GM19035 (cell line): ENCODE results near the gene AFG3L2.

Experiments
- ATAC-seq: cut with Tn5 transposase; IDR thresholded peaks from one replicate; pipeline ENCODE4 v1.9.1; 2021; ENCODE audit not compliant: unreplicated experiment

The AFG3L2 gene

DNA sequence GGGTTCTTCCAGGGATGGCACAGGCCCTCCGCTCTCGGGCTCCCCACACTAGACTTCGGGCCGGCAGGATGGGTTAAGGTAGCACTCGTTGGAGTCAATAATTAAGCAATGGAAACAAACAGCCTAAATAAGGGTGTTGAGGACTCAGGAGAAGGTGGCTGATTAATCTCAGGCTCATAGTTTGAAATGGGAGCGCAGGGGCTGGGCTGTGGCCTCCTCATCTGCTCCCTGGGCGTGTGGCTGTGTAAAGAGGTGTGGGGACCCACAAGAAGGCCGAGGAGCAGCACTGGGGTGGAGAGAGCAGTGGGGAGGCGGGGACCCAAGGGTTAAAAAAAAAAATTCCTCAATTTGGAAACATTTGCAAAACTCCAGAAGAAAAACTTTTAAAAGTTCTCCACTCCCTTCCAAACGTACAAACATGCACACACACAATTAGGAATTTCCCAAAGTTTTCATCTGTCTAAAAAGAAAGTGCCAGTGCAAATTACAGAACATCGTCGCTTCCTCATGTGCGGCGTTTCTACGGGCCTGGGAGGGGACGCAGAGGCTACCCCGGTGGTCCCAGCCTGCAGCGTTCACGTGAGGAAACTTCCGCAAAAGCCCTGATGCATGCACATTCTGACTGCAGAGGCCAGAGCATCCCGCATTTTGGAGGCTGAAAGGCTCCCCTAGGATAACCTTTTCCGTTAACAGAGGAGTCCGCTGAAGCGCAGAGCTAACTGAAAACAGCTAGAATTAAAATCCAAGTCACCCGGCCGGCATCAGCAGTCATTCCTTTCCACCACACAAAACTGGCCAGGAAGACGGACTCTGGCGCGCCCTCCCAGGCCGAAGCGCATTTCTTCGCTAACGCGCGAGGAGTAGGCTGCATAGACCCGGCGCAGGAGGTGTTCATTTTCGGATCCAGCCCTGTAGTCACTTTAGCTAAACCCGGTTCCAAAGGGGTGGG is 70.0 kb downstream of the AFG3L2 start:
- ATAC-seq: no peak

GRCh38 chr18:12305930-12306629 is 70.9 kb downstream of the AFG3L2 start:
- no peak for ATAC-seq

DNA sequence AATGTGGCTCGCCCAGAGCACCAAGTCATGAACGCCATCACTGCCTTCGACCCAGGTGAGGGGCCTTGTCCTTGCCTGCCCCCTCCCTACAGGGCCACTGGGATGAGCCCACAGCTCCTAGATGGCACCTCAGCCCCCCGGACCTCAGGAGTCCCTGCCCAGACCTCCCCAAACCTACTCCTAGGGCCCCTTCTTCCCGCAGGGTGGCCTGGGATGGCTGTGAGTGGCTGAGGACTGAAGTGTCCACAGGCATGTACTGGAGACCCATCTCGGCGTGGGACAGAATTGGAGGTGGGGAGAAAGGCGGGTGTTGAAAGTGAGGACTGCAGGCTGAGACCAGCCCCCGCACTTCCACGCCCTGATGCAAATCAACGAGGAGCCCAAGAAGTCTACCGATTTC is 71.8 kb downstream of the AFG3L2 start:
- no peak for ATAC-seq

DNA sequence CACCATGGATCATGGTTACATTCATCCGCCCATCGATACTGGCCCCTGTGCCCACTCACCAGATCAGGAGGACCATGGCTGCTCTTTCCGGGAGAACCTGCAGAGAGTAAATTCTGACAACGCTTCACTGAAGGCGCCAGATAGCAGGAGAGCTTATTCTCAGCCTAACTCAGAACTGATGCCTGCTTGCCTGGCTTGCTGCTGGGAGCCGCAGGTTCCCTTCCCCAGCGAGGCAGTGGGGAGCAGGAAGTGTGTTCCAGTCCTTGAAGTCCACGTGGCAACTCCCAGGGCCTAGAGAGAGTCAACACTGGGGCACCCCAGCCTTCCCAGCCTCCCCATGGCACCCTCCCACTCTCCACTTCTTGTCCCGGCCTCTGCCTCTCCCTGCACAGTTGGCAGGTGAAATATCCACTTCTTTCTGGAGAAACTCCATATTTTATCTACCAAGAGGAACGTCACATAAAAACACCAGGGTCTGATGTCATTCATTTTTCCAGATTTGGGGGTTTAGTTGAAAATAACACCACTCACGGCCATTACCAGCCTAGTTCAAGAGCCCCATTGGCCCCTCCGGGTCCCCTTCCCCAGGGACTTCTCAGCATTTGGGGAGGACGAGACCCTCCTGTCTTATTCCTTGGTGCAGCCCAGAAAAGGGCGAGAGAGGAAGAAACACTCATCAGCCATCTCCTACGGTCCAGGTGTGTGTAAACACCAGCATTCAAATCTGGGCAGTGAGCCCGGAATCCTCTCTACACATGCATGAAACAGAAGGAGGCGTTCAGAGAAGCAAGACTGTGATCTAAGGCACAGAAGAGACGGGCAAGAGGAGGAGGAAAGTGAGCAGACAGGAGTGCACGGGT is 72.4 kb downstream of the AFG3L2 start:
- no peak for ATAC-seq

DNA sequence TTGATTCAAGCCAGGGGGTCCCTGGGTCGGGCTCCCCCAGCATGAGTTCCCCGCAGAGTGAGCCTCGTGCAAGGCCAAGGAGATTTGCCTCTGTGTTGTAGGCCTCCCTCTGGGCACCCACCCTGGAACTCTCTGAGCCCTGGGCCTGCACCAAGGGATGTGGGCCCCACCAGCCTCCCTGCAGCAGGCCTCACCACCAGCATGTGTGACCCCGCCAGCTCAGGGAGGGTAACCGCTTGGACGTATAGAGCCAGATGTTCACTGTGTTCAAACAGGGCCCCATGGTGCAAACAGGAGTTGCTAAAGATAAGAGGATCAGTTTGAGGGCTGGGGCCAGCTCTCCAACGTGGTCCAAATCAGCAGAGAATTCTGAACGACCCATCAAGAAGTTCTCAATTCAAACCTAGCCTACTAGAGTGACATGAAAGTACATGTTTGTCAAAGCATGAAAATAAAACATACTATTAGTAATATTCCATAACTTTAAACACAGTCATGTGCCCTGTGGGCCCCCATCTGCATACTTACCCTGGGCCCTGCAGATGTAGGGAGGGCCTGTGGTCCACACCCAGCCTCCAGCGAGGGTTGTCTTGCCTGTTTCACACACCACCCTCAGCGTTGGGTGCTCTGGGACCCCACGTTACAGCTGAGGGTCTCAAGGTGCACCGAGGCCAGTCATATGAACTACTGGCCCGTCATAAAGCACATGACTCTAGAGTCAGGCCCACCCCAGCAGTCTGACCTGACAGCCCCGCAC is 74.5 kb downstream of the AFG3L2 start:
- ATAC-seq: no peak

DNA sequence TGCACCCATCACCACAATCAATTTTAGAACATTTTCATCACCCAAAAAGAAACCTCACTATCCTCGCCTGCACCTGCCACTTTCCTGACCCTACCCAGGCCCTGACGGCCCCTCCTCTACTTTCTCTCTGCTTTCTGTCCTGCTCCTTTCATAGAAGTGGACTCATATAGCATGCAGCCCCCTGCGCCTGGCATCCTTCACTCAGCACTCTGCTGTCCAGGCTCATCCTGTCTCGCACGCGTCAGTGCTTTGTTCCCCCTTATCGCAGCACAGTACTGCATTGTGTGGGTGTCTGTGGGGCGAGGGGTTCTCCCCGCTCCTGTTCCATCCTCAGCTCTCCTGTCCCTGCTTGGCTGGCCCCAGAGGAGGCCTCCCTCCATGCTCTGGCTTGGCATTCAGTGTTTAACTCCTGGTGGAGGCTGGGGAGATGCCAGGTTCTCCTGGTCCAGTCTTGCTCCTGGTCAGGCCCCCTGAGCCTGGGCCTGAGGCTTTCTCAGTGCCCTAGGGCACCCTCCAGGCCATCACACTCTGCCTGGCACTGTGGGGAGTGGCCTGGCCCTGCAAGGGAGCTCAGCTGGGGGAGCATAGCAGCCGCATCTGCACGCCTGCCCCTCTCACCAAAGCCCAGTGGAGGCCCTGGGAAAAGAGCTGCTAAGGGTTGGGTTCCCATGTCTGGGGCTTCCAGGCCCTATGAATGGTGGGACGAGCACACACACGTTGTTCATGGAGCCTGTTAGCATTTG is 75.6 kb downstream of the AFG3L2 start:
- no peak for ATAC-seq

DNA sequence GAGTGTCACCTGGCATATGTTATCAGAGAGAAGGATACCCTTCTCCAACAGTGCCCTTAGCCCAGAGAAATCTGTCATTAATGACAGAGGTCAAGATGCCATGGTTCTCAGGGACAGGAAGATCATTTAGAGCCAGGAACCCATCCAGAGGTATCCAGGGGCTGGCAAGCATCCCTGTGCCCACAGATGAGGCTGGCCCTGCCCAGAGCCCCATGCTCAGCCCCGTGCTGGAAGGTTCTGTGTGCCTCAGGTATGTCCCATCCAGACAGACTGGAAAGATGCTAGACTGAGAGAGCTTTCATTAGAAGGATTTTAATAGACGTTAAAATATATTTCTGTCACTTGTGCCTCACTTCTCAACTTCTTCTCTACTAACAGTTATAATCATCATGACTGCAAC is 77.2 kb downstream of the AFG3L2 start:
- no peak for ATAC-seq

DNA sequence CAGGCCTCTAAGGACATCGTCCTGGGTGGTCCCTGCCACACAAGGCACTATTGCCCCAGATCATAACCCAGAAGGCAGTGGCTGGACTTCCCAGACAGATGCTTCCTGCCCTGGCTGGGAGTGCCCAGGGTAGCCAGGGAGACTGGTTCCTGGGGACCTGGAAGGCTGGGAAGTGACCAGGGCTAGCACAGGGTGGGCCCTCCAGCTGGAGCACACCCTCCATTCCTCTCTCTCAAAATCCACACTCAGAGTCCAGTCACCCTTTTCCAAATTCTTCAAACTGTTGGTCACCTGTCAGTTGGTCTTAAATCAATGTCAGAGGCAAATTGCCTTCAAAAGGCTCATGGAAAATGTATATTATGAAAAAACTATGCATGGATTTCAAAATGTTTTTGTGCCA is 80.6 kb downstream of the AFG3L2 start:
- no peak for ATAC-seq

DNA sequence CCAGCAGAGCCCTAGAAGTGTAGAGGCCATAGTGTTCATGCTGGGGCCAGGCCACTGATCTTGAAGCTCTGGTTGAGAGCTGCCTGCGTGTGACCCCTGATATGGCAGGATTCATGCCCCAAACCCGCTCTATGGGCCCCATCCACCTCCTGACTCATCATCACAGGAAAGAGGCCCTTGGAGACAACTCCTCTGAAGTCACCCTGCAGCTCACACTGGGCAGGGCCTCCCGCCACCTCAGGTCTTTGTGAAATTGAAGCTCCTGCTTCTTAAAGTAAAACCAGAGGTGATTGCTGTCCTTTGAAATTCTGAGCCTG is 81.0 kb downstream of the AFG3L2 start:
- no peak for ATAC-seq

- ATAC-seq: no peak
These were observed 81.5 kb downstream of the AFG3L2 start for GRCh38 chr18:12295389-12296086.

GRCh38 chr18:12293831-12294230 is 83.2 kb downstream of the AFG3L2 start:
- no peak for ATAC-seq

- ATAC-seq: no peak
These were observed 85.3 kb downstream of the AFG3L2 start for GRCh38 chr18:12291690-12292089.

DNA sequence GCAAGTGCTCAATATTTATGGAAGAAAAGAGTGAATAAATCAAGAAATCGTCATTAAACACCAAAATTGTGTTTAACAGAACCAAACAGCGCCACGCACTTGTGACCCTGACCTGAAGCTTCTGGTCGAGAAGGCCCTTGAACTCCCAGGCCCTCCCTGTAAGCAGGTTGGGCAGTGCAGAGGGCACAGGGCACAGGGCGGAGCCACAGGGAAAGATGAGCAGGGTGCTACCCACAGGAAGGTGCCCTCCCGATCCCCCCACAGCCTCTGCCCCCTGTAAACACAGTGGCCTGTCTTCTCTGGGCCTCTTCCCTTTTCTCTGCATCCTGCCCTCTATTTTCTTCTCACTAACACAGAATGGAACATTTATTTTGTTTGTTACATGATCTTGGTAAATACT is 85.9 kb downstream of the AFG3L2 start:
- ATAC-seq: no peak

- no peak for ATAC-seq
These were observed 86.9 kb downstream of the AFG3L2 start for GRCh38 chr18:12290086-12290485.

DNA sequence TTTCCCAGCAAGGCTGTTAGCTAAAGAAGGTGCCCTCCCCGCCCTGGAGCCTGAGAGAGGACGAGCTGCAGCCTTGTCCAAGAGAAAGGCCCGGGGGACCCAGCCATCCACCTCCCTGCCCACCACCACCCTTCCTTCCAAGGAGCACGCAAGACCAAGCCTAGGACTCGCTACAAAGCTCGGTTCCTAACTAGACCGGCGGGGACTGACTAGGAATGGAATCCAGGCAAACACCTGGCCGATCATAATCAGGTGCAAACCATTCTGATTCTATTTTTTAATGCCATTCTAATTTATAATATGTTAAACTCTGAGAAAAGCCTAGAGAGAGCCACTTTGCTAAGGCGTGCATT is 88.6 kb downstream of the AFG3L2 start:
- no peak for ATAC-seq

- no peak for ATAC-seq
These were observed 89.2 kb downstream of the AFG3L2 start for GRCh38 chr18:12287684-12288402.

- ATAC-seq: no peak
These were observed 89.8 kb downstream of the AFG3L2 start for GRCh38 chr18:12287131-12287681.

DNA sequence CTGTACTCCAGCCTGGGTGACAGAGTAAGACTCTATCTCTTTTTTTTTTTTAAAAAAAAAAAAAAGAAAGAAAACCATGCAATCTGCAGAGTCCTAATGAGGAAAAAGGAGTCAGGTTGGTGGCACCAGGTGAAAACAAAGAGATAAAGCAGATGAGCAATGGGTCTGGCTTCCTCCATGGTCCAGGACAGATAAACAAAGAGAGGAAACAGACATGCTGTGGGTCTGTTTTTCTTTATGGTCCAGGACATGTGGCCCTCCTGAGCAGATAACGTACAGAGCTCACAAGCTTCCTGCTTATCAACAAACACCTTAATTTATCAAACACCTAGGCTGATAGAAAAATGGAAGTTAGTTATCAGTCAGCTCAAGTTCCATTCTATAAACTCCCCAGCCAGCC is 93.4 kb downstream of the AFG3L2 start:
- no peak for ATAC-seq

DNA sequence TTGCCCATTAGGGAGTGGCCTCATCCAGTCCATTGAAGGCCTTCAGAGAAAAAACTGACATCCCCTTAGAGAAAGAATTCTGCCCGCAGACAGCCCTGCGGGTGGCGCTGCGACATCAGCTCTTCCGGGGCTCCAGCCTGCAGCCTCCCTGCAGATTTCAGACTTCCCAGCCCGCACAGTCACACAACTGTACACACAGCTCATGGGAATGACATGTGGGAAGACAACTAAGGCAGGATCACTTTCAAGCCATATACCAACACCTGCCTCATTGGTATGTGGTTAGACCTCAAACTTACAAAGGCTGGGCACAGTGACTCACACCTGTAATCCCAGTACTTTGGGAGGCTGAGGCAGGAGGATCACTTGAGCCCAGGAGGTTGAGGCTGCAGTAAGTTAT is 93.8 kb downstream of the AFG3L2 start:
- no peak for ATAC-seq
